Large intestine (tissue), 3 donors: Measurements from ENCODE around the gene IKZF4. TPM values are rescaled to one million over a fixed set of nuclear protein-coding genes. Genes with fewer than 3 reads are reported as not detected.
"Not testable (repeated sequence)": the region's sequence is repeated elsewhere in the genome, so short reads cannot be mapped to it uniquely, and the experiment has no call there.

Experiments
- DNase-seq, 2 donors: peaks; one replicate each; pipeline versions ENCODE4 v3.0.0 to v3.0.0-alpha.2; 2013
- H3K27ac ChIP-seq: one replicate; pipeline ENCODE4 v1.5.1; 2013; ENCODE audit warnings: low read length
- H3K27me3 ChIP-seq: 2 replicates; pipeline ENCODE4 v1.6.1; 2013; ENCODE audit warnings: low read length; ENCODE audit not compliant: control insufficient read depth, insufficient read depth
- H3K36me3 ChIP-seq: 2 replicates; pipeline ENCODE4 v1.6.1; 2013; ENCODE audit warnings: low read length; ENCODE audit not compliant: control insufficient read depth, insufficient read depth
- H3K4me1 ChIP-seq: one replicate; pipeline ENCODE4 v1.6.1; 2013; ENCODE audit warnings: low read length; ENCODE audit not compliant: control insufficient read depth, insufficient read depth
- H3K4me3 ChIP-seq: one replicate; pipeline ENCODE4 v1.5.1; 2013; ENCODE audit warnings: low read length
- H3K9me3 ChIP-seq: one replicate; pipeline ENCODE4 v1.6.1; 2013; ENCODE audit warnings: mild to moderate bottlenecking, low read depth, low read length, moderate library complexity; ENCODE audit not compliant: control insufficient read depth
- WGBS: methylation state at CpG from one replicate; pipeline ENCODE4 v1.1.5; 2013; ENCODE audit warnings: low lambda C conversion rate; ENCODE audit not compliant: insufficient coverage; 5-methylcytosine and 5-hydroxymethylcytosine counted together
- polyA plus RNA-seq: library from polyadenylated mRNA; unstranded; fragments of 120-200 nt; gene quantifications from one replicate; pipeline ENCODE4 v1.2.1, GENCODE V29; 2013

Gene IKZF4
- polyA plus RNA-seq, 1 donor, result 13.5 TPM

- H3K4me3 ChIP-seq, result no peak overlapping the region
Measured at GRCh38 chr12:56062996-56063395, 42.2 kb downstream of the IKZF4 start.

DNA sequence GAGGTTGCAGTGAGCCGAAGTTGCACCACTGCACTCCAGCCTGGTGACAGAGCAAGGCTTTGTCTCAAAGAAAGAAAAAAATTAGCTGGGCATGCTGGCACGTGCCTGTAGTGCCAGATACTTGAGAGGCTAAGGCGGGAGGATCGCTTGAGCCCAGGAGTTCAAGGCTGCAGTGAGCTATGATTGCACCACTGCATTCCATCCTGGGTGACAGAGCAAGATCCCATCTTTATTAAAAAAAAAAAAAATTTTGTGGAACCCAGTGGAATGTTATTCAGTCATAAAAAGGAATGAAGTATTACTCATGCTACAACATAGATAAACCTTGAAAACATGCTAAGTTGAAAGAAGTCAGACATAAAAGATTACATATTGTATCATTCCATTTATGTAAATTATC, 50.8 kb downstream of the IKZF4 start:
- no peak for DNase-seq
- H3K4me1 ChIP-seq, result no peaks in the 10 kb centered on the region
- H3K27ac ChIP-seq, result no peak overlapping the region
- no peaks in the 10 kb centered on the region for H3K9me3 ChIP-seq
- no peaks in the 10 kb centered on the region for H3K27me3 ChIP-seq
- no peaks in the 10 kb centered on the region for H3K36me3 ChIP-seq
- 100% methylated on average over 2 of the region's 4 CpGs for WGBS
- no peak overlapping the region for H3K4me3 ChIP-seq

More at GRCh38 chr12:56062996-56063395, 42.2 kb downstream of the IKZF4 start:
- Histone ChIP-seq H3K4me1 (no peaks in the 10 kb centered on the region), H3K36me3 (no peaks in the 10 kb centered on the region), H3K27ac (no peak overlapping the region), H3K9me3 (no peaks in the 10 kb centered on the region), H3K27me3 (no peaks in the 10 kb centered on the region)
- DNase-seq, result no peak

- no peak for DNase-seq
- no peaks in the 10 kb centered on the region for H3K9me3 ChIP-seq
- peaks cover 3% of the 10 kb centered on the region for H3K4me1 ChIP-seq
- H3K36me3 ChIP-seq, result no peaks in the 10 kb centered on the region
- H3K27me3 ChIP-seq, result no peaks in the 10 kb centered on the region
- H3K4me3 ChIP-seq, result no peak overlapping the region
- H3K27ac ChIP-seq, result no peak overlapping the region
- WGBS, result no CpG with 5 or more reads among the region's 5 CpGs
Measured at GRCh38 chr12:56074396-56074795, 53.6 kb downstream of the IKZF4 start.

- Histone ChIP-seq H3K27ac (peak overlapping the region; percentile 100), H3K4me1 (peaks cover 10% of the 10 kb centered on the region)
- DNase-seq, H3K27me3 ChIP-seq, H3K36me3 ChIP-seq, H3K4me3 ChIP-seq, H3K9me3 ChIP-seq: not testable (repeated sequence)
- no CpG with 5 or more reads among the region's 9 CpGs for WGBS
Measured at GRCh38 chr12:56077966-56078365, 57.1 kb downstream of the IKZF4 start.

- Histone ChIP-seq H3K27ac (peak overlapping the region; percentile 100), H3K27me3 (peaks cover 9% of the 10 kb centered on the region), H3K36me3 (peaks cover 5% of the 10 kb centered on the region), H3K4me1 (peaks cover 15% of the 10 kb centered on the region), H3K9me3 (no peaks in the 10 kb centered on the region), H3K4me3 (peak overlapping the region; percentile 100)
- DNase-seq, result no peak
- WGBS, result 100% methylated on average over 1 of the region's 1 CpG
Measured at GRCh38 chr12:56078427-56078826, 57.6 kb downstream of the IKZF4 start.

DNA sequence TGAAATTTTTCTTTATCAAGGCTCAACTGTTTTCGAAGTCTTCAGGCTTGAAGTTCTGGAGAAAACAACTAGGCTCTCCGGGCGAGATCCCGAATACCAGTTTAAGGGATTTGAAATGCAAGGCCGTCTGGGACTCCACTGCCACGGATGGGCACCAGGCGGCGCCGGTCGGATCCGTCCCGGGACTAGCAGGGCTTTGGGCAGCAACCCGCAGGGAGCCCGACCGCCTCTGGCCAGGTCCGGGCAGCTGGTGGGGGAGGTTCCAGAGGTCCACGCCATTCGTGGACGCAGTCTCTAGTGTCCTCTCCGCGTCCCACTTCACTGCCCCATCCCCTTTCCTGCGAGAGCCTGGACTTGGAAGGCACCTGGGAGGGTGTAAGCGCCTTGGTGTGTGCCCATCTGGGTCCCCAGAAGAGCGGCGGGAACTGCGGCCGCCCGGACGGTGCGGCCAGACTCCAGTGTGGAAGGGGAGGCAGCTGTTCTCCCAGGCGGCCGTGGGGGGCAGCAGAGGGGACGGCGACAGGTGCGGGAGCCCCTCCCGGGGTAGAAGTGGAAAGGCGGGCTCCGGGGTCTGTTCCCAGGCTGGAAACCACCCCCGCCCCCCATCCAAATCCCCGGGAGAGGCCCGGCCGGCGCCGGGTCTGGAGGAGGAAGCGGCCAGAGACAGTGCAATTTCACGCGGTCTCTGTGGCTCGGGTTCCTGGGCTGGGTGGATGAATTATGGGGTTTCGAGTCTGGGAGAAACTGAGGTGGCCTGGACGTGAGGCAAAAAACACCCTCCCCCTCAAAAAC, 58.3 kb downstream of the IKZF4 start:
- peaks cover 9% of the 10 kb centered on the region for H3K27me3 ChIP-seq
- H3K9me3 ChIP-seq, result no peaks in the 10 kb centered on the region
- WGBS, result no CpG with 5 or more reads among the region's 50 CpGs

DNA sequence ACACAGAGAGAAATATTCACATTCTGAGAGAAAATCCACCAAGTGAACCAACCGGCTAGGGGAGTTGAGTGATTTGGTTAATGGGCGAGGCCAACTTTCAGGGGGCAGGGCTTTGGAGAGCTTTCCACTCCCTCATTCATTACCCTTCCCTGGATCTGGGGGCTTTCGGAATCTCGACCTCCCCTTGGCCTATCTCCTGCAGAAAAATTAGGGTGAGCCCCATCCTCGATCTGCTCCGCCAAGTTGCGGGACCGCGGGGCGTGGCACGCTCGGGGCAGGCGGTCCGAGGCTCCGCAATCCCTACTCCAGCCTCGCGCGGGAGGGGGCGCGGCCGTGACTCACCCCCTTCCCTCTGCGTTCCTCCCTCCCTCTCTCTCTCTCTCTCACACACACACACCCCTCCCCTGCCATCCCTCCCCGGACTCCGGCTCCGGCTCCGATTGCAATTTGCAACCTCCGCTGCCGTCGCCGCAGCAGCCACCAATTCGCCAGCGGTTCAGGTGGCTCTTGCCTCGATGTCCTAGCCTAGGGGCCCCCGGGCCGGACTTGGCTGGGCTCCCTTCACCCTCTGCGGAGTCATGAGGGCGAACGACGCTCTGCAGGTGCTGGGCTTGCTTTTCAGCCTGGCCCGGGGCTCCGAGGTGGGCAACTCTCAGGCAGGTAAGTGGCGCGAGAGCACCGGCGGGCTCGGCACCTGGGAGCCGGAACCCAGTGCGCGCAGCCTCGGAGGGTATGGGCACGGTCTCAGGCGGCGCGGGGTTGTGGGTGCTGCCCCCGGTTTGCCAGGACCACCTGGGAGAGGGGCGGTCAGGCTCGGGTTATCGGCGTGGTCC, 59.1 kb downstream of the IKZF4 start, which contains the start of gene ERBB3:
TSS of gene ERBB3 (plus strand) at position 443 of the 833 bp plus-strand sequence. CDS start at position 579, 136 bp downstream.
- DNase-seq, result peak; percentile 90 to 96
- Histone ChIP-seq H3K4me1 (peaks cover 25% of the 10 kb centered on the region), H3K9me3 (no peaks in the 10 kb centered on the region), H3K36me3 (peaks cover 16% of the 10 kb centered on the region), H3K27ac (peak within 1 kb of the TSS; percentile 100), H3K4me3 (peak within 1 kb of the TSS; percentile 100), H3K27me3 (peaks cover 9% of the 10 kb centered on the region)
- WGBS, result no CpG with 5 or more reads among the region's 59 CpGs

More for the DNA sequence above, 58.3 kb downstream of the IKZF4 start:
- H3K4me3 ChIP-seq, result peak overlapping the region; percentile 100
- H3K4me1 ChIP-seq, result peaks cover 22% of the 10 kb centered on the region
- H3K27ac ChIP-seq, result peak overlapping the region; percentile 100
- H3K36me3 ChIP-seq, result peaks cover 12% of the 10 kb centered on the region
- DNase-seq, result peak; percentile 73 to 89

- peak overlapping the region; percentile 100 for H3K4me3 ChIP-seq
- WGBS, result no CpG with 5 or more reads among the region's 20 CpGs
- peaks cover 23% of the 10 kb centered on the region for H3K36me3 ChIP-seq
- no peaks in the 10 kb centered on the region for H3K9me3 ChIP-seq
- peak; percentile 91 to 97 for DNase-seq
- peak overlapping the region; percentile 100 for H3K27ac ChIP-seq
- peaks cover 30% of the 10 kb centered on the region for H3K4me1 ChIP-seq
- peaks cover 9% of the 10 kb centered on the region for H3K27me3 ChIP-seq
Measured at GRCh38 chr12:56080556-56081138, 59.8 kb downstream of the IKZF4 start.

GRCh38 chr12:56081393-56082347, 60.8 kb downstream of the IKZF4 start:
- Histone ChIP-seq H3K36me3 (peaks cover 29% of the 10 kb centered on the region), H3K9me3 (no peaks in the 10 kb centered on the region), H3K27ac (peak overlapping the region; percentile 100), H3K4me3 (peak overlapping the region; percentile 100), H3K4me1 (peaks cover 30% of the 10 kb centered on the region), H3K27me3 (peaks cover 9% of the 10 kb centered on the region)
- peak; percentile 96 to 99 for DNase-seq
- no CpG with 5 or more reads among the region's 6 CpGs for WGBS
